Loucy (cell line): ENCODE measurements around the gene YAF2.
A peak's percentile ranks its signal among the peaks of the same experiment; 100 is the strongest.

Experiments used
- H2AFZ ChIP-seq: fragments of 200-600 bp; sonication (generic); 2 replicates; pipeline ENCODE4 v1.6.0; 2016; ENCODE audit warnings: antibody characterized with exemption, mild to moderate bottlenecking, low read length, moderate library complexity
- H3F3A ChIP-seq: fragments of 200-600 bp; 2 replicates; pipeline ENCODE4 v1.6.0; 2016; ENCODE audit warnings: antibody characterized with exemption, low read depth, mild to moderate bottlenecking
- H3K27me3 ChIP-seq: fragments of 200-600 bp; sonication (generic); 2 replicates; pipeline ENCODE4 v1.6.1; 2014; ENCODE audit warnings: low read length, mild to moderate bottlenecking; ENCODE audit not compliant: insufficient read depth, poor library complexity, severe bottlenecking
- H3K36me3 ChIP-seq: fragments of 200-600 bp; sonication (generic); 2 replicates; pipeline ENCODE4 v1.6.1; 2016; ENCODE audit warnings: low read length; ENCODE audit not compliant: insufficient read depth
- H3K4me1 ChIP-seq: fragments of 200-600 bp; sonication (generic); 2 replicates; pipeline ENCODE4 v1.5.1; 2014; ENCODE audit warnings: low read length, mild to moderate bottlenecking; ENCODE audit not compliant: insufficient read depth, poor library complexity, severe bottlenecking
- H3K4me2 ChIP-seq: fragments of 200-600 bp; sonication (generic); 2 replicates; pipeline ENCODE4 v1.6.0; 2014; ENCODE audit warnings: antibody characterized with exemption, low read length, low read depth, mild to moderate bottlenecking; ENCODE audit not compliant: poor library complexity, severe bottlenecking
- H3K4me3 ChIP-seq: fragments of 200-600 bp; sonication (generic); 2 replicates; pipeline ENCODE4 v1.5.1; 2014; ENCODE audit warnings: low read length, mild to moderate bottlenecking, mixed read lengths; ENCODE audit not compliant: poor library complexity, severe bottlenecking
- H3K79me2 ChIP-seq: fragments of 200-600 bp; sonication (generic); 2 replicates; pipeline ENCODE4 v1.6.1; 2014; ENCODE audit warnings: low read length; ENCODE audit not compliant: insufficient read depth
- H3K9ac ChIP-seq: fragments of 200-600 bp; sonication (generic); 2 replicates; pipeline ENCODE4 v1.6.0; 2014; ENCODE audit warnings: mild to moderate bottlenecking, low read depth, low read length, moderate library complexity; ENCODE audit not compliant: poor library complexity, severe bottlenecking
- H3K9me2 ChIP-seq: fragments of 200-600 bp; sonication (generic); replicated peaks from 2 replicates; pipeline ENCODE4 v1.6.1; 2016; ENCODE audit warnings: low read depth, low read length, mixed read lengths
- H3K9me3 ChIP-seq: fragments of 200-600 bp; sonication (generic); 2 replicates; pipeline ENCODE4 v1.6.1; 2014; ENCODE audit warnings: mild to moderate bottlenecking, antibody characterized with exemption, low read length, low read depth; ENCODE audit not compliant: insufficient read depth
- H4K20me1 ChIP-seq: fragments of 200-600 bp; sonication (generic); 2 replicates; pipeline ENCODE4 v1.6.0; 2014; ENCODE audit warnings: antibody characterized with exemption, low read length, mild to moderate bottlenecking; ENCODE audit not compliant: insufficient read depth, poor library complexity, severe bottlenecking
- EZH2phosphoT487 ChIP-seq: fragments of 200-600 bp; IDR thresholded peaks from 2 replicates; pipeline ENCODE4 v1.6.1; 2018; ENCODE audit warnings: antibody characterized with exemption, mild to moderate bottlenecking, moderate library complexity, borderline replicate concordance
- TF ChIP-seq, protein P1 (sequence below): fragments of 200-600 bp; sonication (generic); conservative IDR thresholded peaks from 2 replicates; pipeline ENCODE4 v1.5.1; 2014; ENCODE audit warnings: mild to moderate bottlenecking, antibody characterized with exemption, low read length

YAF2 gene

GRCh38 chr12:42238240-42239140 is at the start of gene YAF2:
TSS of gene YAF2 (minus strand) at chr12:42238248. CDS start at chr12:42238180, 68 bp downstream.
- peaks cover 36% of the 10 kb centered on the region for H4K20me1 ChIP-seq
- peak within 1 kb of the TSS; percentile 93 for H3K9ac ChIP-seq
- H3K9me3 ChIP-seq, result no peaks in the 10 kb centered on the region
- no peaks in the 10 kb centered on the region for H3K27me3 ChIP-seq
- no peaks in the 10 kb centered on the region for H3F3A ChIP-seq
- H3K4me3 ChIP-seq, result peak within 1 kb of the TSS; percentile 98
- peaks cover 52% of the 10 kb centered on the region for H3K79me2 ChIP-seq
- peaks cover 4% of the 10 kb centered on the region; the same call in 1 of the 2 replicates for H3K36me3 ChIP-seq
- peak within 1 kb of the TSS; percentile 90 for H3K4me2 ChIP-seq
- peaks cover 46% of the 10 kb centered on the region for H3K4me1 ChIP-seq
- peak within 1 kb of the TSS; percentile 100 for H2AFZ ChIP-seq
- H3K9me2 ChIP-seq, result no peaks in the 10 kb centered on the region
- TF ChIP-seq, protein P1, sequence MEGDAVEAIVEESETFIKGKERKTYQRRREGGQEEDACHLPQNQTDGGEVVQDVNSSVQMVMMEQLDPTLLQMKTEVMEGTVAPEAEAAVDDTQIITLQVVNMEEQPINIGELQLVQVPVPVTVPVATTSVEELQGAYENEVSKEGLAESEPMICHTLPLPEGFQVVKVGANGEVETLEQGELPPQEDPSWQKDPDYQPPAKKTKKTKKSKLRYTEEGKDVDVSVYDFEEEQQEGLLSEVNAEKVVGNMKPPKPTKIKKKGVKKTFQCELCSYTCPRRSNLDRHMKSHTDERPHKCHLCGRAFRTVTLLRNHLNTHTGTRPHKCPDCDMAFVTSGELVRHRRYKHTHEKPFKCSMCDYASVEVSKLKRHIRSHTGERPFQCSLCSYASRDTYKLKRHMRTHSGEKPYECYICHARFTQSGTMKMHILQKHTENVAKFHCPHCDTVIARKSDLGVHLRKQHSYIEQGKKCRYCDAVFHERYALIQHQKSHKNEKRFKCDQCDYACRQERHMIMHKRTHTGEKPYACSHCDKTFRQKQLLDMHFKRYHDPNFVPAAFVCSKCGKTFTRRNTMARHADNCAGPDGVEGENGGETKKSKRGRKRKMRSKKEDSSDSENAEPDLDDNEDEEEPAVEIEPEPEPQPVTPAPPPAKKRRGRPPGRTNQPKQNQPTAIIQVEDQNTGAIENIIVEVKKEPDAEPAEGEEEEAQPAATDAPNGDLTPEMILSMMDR, result no peak
- no peak for TF ChIP-seq EZH2phosphoT487

GRCh38 chr12:42286741-42287140 is 48.7 kb upstream of the YAF2 start:
- Histone ChIP-seq H2AFZ (no peak overlapping the region), H3K9ac (no peak overlapping the region), H3F3A (no peaks in the 10 kb centered on the region), H3K4me1 (no peaks in the 10 kb centered on the region), H3K4me3 (no peak overlapping the region), H3K36me3 (no peaks in the 10 kb centered on the region), H3K9me3 (no peaks in the 10 kb centered on the region), H3K4me2 (no peak overlapping the region), H3K9me2 (no peaks in the 10 kb centered on the region), H4K20me1 (no peaks in the 10 kb centered on the region), H3K27me3 (no peaks in the 10 kb centered on the region), H3K79me2 (no peaks in the 10 kb centered on the region)
- TF ChIP-seq, protein P1, result no peak
- no peak for TF ChIP-seq EZH2phosphoT487

DNA sequence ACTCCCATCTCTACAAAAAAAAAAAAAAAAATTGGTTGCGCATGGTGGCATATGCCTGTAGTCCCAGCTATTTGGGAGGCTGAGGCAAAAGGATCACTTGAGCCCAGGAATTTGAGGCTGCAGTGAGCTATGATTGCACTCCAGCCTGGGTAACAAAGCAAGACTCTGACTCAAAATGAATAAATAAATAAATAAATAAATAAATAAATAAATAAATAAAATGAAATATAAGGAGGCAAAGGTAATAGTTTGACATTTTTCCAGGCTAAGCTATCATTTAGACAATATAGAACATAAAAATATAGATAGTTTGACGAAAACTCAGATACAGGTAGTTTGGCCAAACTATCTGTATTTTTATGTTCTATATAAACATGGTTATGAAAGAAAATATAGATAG is 47.4 kb upstream of the YAF2 start:
- H3K4me3 ChIP-seq, result no peak overlapping the region
- H3K79me2 ChIP-seq, result no peaks in the 10 kb centered on the region
- no peaks in the 10 kb centered on the region for H4K20me1 ChIP-seq
- no peak overlapping the region for H3K9ac ChIP-seq
- no peak overlapping the region for H3K4me2 ChIP-seq
- H3K4me1 ChIP-seq, result no peaks in the 10 kb centered on the region
- H3K27me3 ChIP-seq, result no peaks in the 10 kb centered on the region
- H3K36me3 ChIP-seq, result no peaks in the 10 kb centered on the region
- H3K9me3 ChIP-seq, result no peaks in the 10 kb centered on the region
- no peaks in the 10 kb centered on the region for H3F3A ChIP-seq
- no peak overlapping the region for H2AFZ ChIP-seq
- no peak for TF ChIP-seq EZH2phosphoT487
- TF ChIP-seq, protein P1, result no peak
- no peaks in the 10 kb centered on the region for H3K9me2 ChIP-seq
